Ovary (tissue), 3 donors: ENCODE results near the gene ZNF503.

Experiments used
- POLR2A ChIP-seq: fragments of 450-650 bp; IDR thresholded peaks from one replicate; pipeline ENCODE4 v1.6.1; 2017; ENCODE audit warnings: antibody characterized with exemption, mild to moderate bottlenecking, moderate library complexity
- TF ChIP-seq, protein P1 (sequence below), 3 donors: fragments of 450-650 bp in 2 of 3; fragments of 200-600 bp in 1 of 3; IDR thresholded peaks; one replicate each; pipeline versions ENCODE4 v1.5.1 to v1.8.0; 2016 to 2022; ENCODE audit warnings: antibody characterized with exemption in 3 of 3, mild to moderate bottlenecking in 1 of 3
- donor health status: DM: no; HTN: no; CAD: no.

DNA sequence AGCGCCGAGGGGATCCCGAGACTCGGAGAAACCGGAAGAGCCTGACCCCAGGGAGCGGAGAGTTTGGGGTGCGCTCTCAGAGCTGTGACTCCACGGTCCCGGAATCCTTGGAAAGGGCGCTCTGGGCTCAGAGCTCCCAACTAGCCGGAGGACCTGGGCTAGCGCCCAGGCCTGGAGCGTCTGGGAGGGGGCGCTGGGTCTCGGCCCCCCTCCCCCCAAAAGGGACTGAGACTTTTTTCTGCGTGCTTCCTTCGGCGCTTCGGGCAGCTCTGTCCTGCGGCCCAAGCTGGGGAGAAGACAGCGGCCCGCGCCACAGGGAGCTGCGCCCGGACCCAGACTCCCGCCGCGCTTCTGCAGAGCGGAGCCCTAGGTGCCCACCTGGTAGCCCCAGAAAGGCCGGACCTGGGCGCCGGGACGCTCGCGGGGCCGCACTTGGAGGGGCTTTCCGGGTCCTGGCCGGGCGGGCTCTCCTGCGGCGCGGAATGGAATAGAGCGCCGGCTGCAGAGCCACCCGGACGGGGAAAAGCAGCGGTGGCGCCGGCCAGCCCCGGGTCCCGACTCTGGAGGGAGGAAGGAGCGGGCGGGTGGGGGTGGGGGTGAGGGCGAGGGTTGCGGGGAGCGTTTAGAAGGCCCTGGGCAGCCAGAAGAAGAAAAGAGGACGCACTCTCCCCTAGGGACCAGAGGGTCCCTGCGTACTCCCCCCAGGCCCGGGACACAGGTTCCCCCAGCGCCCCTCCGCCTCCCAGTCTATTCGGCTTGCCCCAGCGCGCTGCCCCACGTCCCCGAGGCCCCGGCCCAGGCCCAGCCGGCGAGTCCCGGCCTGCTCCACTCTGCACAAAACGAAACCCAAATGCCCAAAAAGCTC lies 4.7 kb downstream of the ZNF503 start:
- TF ChIP-seq, protein P1, sequence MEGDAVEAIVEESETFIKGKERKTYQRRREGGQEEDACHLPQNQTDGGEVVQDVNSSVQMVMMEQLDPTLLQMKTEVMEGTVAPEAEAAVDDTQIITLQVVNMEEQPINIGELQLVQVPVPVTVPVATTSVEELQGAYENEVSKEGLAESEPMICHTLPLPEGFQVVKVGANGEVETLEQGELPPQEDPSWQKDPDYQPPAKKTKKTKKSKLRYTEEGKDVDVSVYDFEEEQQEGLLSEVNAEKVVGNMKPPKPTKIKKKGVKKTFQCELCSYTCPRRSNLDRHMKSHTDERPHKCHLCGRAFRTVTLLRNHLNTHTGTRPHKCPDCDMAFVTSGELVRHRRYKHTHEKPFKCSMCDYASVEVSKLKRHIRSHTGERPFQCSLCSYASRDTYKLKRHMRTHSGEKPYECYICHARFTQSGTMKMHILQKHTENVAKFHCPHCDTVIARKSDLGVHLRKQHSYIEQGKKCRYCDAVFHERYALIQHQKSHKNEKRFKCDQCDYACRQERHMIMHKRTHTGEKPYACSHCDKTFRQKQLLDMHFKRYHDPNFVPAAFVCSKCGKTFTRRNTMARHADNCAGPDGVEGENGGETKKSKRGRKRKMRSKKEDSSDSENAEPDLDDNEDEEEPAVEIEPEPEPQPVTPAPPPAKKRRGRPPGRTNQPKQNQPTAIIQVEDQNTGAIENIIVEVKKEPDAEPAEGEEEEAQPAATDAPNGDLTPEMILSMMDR (IDR thresholded peaks at IDR 0.05): no peak
- no peak for TF ChIP-seq POLR2A
